Stomach (tissue), 4 donors: ENCODE measurements around the gene MRPL51.
A peak's percentile ranks its signal among the peaks of the same experiment; 100 is the strongest.

Experiments used
- EP300 ChIP-seq: sonication (generic); formaldehyde crosslinking; IDR thresholded peaks from one replicate; pipeline ENCODE4 v1.6.1; 2017; ENCODE audit warnings: antibody characterized with exemption
- POLR2A ChIP-seq, 4 donors: fragments of 450-650 bp; IDR thresholded peaks; one replicate each; pipeline ENCODE4 v1.6.1; 2016; ENCODE audit warnings: antibody characterized with exemption in 4 of 4, control low read depth in 2 of 4, mild to moderate bottlenecking in 1 of 4, moderate library complexity in 1 of 4
- POLR2AphosphoS5 ChIP-seq, 3 donors: sonication (generic); formaldehyde crosslinking; IDR thresholded peaks; one replicate each; pipeline ENCODE4 v1.6.1; 2016; ENCODE audit warnings: antibody characterized with exemption in 3 of 3
- TF ChIP-seq, protein P1 (sequence below), 7 experiments: fragments of 450-650 bp in 4 of 7; fragments of 200-600 bp in 3 of 7; sonication (generic) in 3 of 7; IDR thresholded peaks; one replicate each; pipeline ENCODE4 v1.5.1; 2016 to 2019; ENCODE audit warnings: antibody characterized with exemption in 7 of 7, control low read depth in 2 of 7, mild to moderate bottlenecking in 1 of 7

DNA sequence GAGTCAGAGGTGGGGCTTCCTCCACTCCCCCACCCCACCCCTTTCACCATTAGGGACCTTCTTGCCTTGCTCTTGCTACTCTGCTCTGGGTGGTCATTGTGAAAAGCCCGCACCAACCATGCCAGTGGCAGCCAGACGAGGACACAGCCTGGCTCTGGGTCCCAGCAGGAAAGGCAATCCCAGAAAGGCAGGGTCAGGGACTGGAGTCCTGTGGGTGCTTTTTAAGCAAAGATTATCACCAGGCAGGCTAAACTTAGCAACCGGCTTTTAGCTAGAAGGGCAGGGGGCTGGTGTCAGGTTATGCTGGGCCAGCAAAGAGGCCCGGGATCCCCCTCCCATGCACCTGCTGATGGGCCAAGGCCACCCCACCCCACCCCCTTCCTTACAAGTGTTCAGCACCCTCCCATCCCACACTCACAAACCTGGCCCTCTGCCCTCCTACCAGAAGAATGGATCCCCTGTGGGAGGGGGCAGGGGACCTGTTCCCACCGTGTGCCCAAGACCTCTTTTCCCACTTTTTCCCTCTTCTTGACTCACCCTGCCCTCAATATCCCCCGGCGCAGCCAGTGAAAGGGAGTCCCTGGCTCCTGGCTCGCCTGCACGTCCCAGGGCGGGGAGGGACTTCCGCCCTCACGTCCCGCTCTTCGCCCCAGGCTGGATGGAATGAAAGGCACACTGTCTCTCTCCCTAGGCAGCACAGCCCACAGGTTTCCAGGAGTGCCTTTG is 40.0 kb upstream of the MRPL51 start:
- TF ChIP-seq POLR2A (IDR thresholded peaks at IDR 0.05) (no peak), POLR2AphosphoS5 (IDR thresholded peaks at IDR 0.05) (peak in 2 of 3 donors; percentile 42 to 55), EP300 (no peak)
- TF ChIP-seq, protein P1, sequence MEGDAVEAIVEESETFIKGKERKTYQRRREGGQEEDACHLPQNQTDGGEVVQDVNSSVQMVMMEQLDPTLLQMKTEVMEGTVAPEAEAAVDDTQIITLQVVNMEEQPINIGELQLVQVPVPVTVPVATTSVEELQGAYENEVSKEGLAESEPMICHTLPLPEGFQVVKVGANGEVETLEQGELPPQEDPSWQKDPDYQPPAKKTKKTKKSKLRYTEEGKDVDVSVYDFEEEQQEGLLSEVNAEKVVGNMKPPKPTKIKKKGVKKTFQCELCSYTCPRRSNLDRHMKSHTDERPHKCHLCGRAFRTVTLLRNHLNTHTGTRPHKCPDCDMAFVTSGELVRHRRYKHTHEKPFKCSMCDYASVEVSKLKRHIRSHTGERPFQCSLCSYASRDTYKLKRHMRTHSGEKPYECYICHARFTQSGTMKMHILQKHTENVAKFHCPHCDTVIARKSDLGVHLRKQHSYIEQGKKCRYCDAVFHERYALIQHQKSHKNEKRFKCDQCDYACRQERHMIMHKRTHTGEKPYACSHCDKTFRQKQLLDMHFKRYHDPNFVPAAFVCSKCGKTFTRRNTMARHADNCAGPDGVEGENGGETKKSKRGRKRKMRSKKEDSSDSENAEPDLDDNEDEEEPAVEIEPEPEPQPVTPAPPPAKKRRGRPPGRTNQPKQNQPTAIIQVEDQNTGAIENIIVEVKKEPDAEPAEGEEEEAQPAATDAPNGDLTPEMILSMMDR (IDR thresholded peaks at IDR 0.05) = no peak
